ENCODE measurements around the gene OR4E1.
"Not testable (repeated sequence)": the region's sequence is repeated elsewhere in the genome, so short reads cannot be mapped to it uniquely, and the experiment has no call there.

Gene OR4E1

GRCh38 chr14:21673718-21674117 lies at the start of gene OR4E1:
TSS of gene OR4E1 (minus strand) at chr14:21673818. CDS start at chr14:21670935, 2,883 bp downstream.
- DNase-seq (ENCODE audit: extremely low read depth in 1 of 2, low read depth in 1 of 2), result no peak

DNA sequence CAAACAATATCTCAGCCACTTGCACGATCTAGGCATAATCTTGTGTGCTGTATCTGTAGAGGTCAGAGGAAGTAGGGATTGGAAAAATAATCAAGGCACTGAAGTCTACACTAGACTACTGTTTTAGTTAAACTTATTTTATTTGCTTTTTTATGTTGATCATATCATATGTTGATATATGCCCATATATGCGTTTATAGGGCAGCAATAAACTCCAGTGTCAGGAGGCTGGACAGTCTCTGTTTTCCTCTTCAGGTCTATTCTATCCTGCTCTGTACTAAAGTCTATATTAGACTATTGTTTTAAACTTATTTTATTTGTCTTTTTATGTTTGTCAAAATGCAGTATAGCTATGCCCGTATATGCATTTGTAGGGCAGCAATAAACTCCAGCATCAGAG lies 47.9 kb upstream of the OR4E1 start:
- no peak for DNase-seq (ENCODE audit: extremely low read depth in 1 of 2, low read depth in 1 of 2)

DNA sequence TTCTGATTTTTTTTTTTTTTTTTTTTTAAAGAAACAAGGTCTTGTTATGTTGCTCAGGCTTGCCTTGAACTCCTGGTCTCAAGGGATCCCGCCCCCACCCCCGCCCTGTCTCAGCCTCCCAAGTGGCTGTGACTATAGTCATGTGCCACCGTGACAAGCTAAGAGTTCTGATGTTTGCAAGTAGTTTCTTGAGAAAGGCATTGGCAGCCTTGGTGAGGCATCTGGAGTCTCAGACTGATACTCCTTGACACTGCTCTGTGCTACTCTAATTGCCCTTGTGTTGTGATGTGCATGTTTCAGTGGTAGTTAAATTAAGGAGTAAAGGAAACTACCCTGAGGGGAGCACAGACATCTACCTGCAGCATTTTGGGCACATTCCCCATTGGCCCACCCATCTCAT lies 46.2 kb upstream of the OR4E1 start:
- DNase-seq (ENCODE audit: extremely low read depth in 1 of 2, low read depth in 1 of 2), result no peak

- DNase-seq (ENCODE audit: extremely low read depth in 1 of 2, low read depth in 1 of 2), result no peak
Observed at GRCh38 chr14:21714318-21714929, 40.8 kb upstream of the OR4E1 start.

- DNase-seq (ENCODE audit: extremely low read depth in 1 of 2, low read depth in 1 of 2), result no peak
Observed at GRCh38 chr14:21712036-21712435, 38.4 kb upstream of the OR4E1 start.

DNA sequence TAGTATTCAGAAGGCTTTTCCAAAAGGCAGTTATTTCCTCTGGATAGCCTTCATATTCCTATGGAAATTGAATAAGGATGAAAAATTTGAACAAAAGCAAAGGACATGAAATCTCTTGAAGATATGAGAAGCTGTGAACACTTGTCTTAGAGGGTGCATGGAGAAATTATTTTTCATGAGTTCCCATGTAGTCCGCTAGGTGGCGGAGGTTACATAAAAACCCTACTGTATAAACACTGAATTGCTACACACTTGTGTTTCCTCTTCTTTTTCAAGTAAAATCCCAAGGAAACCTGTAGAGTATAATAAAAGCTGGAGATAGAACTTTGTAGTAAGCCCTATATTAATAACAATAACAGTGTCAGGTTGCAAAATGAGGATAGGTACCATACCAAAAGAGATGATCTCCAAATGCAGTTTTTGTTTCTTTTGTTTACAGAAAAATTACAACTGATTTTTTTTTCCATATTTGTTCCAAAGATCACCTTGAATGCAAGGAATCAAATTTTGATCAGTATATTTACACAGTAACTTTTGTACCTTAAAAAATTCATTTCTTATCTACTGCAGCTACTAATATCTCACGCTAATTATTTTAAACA lies 37.8 kb upstream of the OR4E1 start:
- no peak for DNase-seq (ENCODE audit: extremely low read depth in 1 of 2, low read depth in 1 of 2)

DNA sequence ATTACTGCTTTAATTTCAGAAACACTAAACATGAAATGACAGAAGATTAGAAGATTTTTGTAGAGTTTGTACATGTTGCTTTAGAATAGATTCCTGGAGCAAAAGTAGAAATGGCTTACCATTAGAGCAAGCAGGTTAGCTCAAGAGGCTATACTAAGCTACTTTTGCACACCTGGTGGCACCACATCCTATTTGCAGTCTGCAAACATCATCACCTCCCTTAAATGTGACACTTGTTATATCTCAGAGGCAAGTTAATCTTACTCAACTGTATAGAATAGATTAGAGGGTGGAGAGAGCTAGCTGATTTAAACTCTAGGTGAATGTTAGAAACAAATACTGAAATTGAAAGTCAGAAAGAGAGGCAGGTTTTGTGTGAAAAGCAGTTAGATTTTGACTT lies 30.7 kb upstream of the OR4E1 start:
- no peak for DNase-seq (ENCODE audit: extremely low read depth in 1 of 2, low read depth in 1 of 2)

GRCh38 chr14:21703357-21704326 lies 30.0 kb upstream of the OR4E1 start:
- no peak for DNase-seq (ENCODE audit: extremely low read depth in 1 of 2, low read depth in 1 of 2)

- DNase-seq (ENCODE audit: extremely low read depth in 1 of 2, low read depth in 1 of 2), result no peak
Observed at GRCh38 chr14:21702316-21702715, 28.7 kb upstream of the OR4E1 start.

- no peak for DNase-seq (ENCODE audit: extremely low read depth in 1 of 2, low read depth in 1 of 2)
Observed at GRCh38 chr14:21699551-21699950, 25.9 kb upstream of the OR4E1 start.

- not testable (repeated sequence) for DNase-seq (ENCODE audit: extremely low read depth in 1 of 2, low read depth in 1 of 2)
Observed at GRCh38 chr14:21698538-21698937, 24.9 kb upstream of the OR4E1 start.

GRCh38 chr14:21697662-21698061 lies 24.0 kb upstream of the OR4E1 start:
- DNase-seq (ENCODE audit: extremely low read depth in 1 of 2, low read depth in 1 of 2), result not testable (repeated sequence)

DNA sequence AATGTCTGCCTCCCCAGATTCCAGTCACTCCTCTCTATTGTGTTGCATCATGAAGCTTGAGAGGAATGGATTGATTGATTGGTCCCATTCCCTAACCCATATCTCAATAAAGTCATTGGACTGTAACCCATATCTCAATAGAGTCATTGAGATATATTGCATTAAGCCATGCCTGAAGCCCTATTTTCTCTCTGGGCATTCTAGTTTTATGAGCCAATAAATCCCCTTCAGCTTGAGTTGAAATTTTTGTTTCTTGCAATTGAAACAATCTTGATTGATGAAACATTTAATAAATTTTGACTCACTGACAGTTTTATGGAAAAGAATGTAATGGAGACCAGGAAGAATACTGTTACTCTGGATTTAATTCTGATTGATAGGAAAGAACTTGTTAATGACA lies 20.8 kb upstream of the OR4E1 start:
- no peak for DNase-seq (ENCODE audit: extremely low read depth in 1 of 2, low read depth in 1 of 2)

- no peak for DNase-seq (ENCODE audit: extremely low read depth in 1 of 2, low read depth in 1 of 2)
Observed at GRCh38 chr14:21686468-21686867, 12.8 kb upstream of the OR4E1 start.

DNA sequence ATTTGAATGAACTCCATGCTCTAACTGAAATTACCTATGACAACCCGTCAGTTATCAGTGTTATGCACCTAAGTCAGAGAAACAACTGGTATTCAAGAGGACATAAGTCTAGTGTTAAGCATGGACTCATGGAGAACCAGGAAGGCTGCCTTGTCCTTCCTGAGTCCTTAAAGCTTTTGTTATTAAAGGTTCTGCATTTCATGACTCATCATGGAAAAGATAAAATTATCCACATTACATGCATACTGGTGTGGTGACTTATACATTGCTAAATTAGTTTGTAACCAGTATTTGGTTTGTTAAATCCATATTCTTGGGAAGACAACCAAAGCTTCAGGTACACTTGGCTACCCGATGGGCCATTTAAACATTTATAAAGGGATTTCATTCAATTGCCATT lies 6.5 kb upstream of the OR4E1 start:
- no peak for DNase-seq (ENCODE audit: extremely low read depth in 1 of 2, low read depth in 1 of 2)

- no peak for DNase-seq (ENCODE audit: extremely low read depth in 1 of 2, low read depth in 1 of 2)
Observed at GRCh38 chr14:21675566-21675965, 1.9 kb upstream of the OR4E1 start.

DNA sequence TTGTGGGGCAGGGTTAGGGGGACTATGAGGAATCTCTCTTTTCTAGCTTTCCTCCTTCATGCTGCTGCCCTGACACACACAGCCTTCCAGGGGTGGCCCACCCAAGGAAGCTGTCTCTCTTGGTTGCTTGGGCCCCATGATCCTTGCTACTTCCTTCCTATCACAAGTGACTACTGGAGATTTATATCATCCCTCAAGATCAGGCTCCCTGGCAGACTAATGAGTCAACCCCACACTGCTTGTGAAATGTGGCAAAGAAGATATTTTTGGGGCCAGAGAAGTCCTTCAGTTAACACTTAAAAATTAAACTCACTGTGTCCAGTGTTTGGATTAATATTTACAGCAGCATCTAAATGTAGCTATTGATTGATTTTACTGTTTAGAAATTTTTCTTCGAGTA lies 1.5 kb downstream of the OR4E1 start:
- no peak for DNase-seq (ENCODE audit: extremely low read depth in 1 of 2, low read depth in 1 of 2)

GRCh38 chr14:21671371-21671770 lies 2.2 kb downstream of the OR4E1 start:
- no peak for DNase-seq (ENCODE audit: extremely low read depth in 1 of 2, low read depth in 1 of 2)

DNA sequence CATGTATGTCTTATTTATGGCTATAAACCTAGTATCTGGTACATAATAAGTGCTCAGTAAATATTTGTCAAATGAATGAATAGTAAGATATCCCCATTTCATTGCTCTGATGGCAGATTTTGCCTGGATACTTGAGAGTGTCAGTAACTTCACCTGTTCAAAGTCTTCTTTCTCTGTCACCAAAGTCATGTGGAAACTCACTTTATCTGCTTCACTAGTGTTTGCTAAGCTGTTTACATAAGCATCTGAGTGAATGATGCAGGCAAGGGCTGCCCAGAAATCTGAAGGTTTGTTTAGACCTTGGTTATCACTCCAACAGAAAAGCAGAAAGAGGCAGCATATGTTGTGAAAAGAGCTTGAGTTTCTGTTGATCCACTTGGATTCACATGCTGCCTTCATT lies 4.3 kb downstream of the OR4E1 start:
- DNase-seq (ENCODE audit: extremely low read depth in 1 of 2, low read depth in 1 of 2), result no peak

- no peak for DNase-seq (ENCODE audit: extremely low read depth in 1 of 2, low read depth in 1 of 2)
Observed at GRCh38 chr14:21668377-21668776, 5.2 kb downstream of the OR4E1 start.

- no peak for DNase-seq (ENCODE audit: extremely low read depth in 1 of 2, low read depth in 1 of 2)
Observed at GRCh38 chr14:21656980-21657379, 16.6 kb downstream of the OR4E1 start.

DNA sequence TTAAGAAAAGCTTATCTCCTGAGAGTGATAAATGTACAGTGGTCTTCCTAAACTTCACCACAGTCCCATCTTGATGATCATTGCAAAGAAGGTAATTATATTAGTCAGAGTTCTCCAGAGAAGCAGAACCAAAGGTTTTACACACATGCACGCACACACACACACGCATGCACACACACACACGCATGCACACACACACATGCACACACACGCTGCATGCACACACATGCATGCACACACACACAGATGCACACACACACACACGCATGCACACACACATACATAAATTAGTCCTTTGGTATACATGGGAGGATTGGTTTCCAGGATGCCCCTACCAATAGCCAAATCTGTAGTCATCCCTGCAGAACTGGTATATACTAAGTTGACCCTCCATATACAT lies 19.4 kb downstream of the OR4E1 start:
- no peak for DNase-seq (ENCODE audit: extremely low read depth in 1 of 2, low read depth in 1 of 2)

Data from activated CD8-positive, alpha-beta memory T cell treated with anti-CD3 and anti-CD28 coated beads for 1 hour (primary cell).